ENCODE results near the gene FAF1.
"Not testable (repeated sequence)": the region's sequence is repeated elsewhere in the genome, so short reads cannot be mapped to it uniquely, and the experiment has no call there.

FAF1 gene

DNA sequence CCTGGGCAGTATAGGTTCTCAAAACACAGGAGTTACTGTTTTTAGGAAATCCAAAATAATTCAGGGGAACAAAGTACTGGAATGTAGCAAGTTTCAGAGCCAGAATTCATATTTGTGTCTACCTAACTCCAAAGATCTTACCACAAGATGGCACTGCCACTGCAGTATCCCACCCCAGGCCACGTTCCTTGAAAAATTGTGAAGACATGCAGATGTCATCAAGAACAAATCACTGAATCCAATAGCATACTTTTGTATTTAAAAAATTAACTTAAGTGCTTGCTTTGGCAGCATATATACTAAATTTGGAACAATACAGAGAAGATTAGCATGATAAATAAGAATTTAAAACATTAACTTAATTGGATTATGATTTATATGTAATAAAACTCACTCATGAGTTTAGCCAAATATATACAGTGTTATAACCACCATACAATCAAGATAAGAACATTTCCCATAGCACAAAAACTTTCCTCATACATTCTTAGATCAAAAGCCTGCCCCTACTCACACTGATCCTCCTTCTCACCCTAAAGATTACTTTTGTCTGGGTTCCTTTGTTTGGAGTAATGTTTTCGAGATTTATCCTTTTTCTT is 209.9 kb downstream of the FAF1 start:
- DNase-seq: peak; percentile 4 to 41

DNA sequence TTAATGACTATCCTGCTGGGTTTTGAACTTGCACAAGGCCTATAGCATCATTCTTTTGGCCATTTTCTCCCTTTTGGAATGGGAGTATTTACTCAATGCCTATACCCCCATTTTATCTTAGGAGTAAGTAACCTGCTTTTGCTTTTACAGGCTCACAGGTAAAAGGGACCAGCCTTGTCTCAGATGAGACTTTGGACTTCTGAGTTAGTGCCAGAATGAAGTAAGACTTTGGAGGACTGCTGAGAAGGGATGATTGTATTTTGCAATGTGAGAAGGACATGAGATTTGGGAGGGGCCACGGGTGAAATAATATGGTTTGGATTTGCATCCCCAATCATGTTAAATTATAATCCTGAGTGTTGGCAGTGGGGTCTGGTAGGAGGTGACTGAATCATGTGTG is 212.7 kb downstream of the FAF1 start:
- DNase-seq: no peak

DNA sequence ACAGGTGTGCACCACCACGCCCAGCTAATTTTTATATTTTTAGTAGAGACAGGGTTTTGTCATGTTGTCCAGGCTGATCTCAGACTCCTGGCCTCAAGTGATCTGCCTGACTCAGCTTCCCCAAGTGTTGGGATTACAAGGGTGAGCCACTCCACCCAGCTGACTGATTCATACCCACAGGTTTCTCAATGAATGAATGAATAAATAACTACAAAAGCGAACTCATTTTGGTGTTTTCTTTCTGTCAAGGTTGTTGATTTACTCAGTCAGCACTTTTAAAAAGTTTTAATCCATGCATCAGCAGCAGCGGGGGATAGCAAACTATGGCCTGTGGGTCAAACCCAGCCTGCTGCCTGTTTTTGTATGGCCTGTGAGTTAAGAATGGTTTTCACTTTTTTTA is 217.5 kb downstream of the FAF1 start:
- no peak for DNase-seq

DNA sequence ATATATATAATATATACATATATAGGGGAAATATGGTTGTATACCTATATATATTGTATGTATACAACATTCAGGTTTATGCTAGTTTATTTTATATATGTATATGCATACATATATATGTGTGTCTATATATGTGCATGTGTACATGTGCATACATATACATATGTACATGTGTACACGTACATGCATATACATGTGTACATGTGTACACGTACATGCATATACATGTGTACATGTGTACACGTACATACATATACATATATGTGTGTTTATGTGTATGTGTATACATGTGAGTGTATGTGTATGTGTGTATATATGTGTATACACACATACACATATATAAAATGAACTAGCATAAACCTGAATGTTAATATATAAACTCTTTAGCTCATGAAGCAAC is 220.9 kb downstream of the FAF1 start:
- DNase-seq: no peak

DNA sequence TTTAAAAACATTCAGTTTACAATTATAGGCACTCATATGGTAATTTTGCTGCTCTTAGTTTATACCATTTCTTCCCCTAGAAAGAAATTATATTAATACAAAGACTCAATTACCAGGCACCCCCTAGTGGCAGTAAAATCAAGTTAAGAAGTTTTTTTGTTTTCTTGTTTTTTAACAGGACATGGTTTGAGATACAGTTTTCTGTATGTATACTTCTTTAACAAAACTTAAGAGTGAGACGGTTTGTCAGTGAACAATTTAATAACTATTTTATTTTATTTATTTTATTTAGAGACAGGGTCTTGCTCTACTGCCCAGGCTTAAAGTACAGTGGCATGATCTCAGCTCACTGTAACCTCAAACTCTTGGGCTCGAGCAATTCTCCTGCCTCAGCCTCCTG is 224.6 kb downstream of the FAF1 start:
- no peak for DNase-seq

DNA sequence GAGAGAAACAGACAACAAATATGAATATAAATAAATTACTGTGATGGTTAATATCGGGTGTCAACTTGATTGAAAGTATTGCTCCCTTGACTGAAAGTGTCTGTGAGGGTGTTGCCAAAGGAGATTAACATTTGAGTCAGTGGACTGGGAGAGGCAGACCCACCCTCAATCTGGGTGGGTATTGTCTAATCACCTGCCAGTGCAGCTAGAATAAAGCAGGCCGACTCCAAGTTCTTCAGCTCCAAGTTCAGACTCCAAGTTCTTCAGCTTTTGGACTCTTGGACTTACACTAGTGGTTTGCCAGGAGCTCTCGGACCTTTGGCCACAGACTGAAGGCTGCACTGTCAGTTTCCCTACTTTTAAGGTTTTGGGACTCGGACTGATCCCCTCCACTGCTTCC is 232.5 kb downstream of the FAF1 start:
- DNase-seq: not testable (repeated sequence)

DNA sequence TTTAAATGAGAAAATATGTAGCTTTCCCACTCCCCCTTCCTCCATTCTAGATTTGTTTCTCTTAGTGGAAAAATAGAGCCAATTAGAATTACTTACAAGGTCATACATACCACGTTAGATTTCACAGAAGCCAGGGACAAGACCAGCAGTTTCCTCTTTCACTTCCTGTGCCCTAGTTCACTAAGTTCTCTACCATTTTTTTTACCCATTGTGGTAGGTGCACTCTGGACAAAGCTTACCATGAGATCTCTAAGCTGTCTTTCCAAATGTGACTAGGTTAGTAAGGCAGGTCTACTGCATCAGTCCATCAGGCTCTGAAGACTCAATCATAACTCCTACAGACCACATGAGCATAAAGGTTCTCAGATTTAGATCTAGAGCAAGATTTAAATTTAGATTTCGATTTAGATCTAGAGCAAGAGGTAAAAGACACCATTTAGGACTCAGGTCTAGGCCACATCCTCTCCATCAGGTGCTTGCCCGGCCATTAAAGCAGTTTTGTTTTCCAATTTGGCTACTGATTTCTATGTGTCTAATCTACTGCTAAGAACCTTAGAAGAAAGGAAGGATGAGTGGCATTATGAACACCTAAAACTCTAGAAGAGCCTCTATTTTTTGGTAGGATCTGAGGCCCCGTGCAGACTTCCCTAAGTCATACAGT is 235.3 kb downstream of the FAF1 start:
- DNase-seq: no peak

DNA sequence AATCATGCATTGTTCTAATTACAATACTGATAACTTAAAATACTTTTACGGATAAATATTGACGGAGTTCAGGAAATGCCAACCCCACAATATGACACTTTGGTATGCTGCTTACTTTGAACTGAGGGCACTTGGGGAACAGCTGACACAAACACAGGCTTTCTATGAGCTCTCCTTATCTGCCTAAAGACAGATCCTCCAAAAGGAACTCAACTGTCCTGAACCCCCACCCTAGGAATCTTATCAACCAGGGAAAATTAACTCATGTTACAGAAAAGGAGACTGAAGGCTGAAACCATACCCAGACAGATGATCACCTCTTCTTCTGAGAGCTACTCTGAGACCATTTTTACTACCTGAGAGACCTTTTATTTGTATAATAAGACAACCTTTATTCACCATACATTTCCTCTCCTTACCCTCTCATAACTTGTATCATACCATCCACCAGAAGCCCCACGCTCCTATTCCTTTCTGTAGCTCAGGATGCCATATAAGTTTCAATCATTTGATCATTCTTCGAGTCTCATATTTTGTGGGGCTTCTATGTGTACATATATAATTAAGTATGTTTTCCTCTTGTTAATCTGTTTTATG is 239.5 kb downstream of the FAF1 start:
- DNase-seq: no peak

DNA sequence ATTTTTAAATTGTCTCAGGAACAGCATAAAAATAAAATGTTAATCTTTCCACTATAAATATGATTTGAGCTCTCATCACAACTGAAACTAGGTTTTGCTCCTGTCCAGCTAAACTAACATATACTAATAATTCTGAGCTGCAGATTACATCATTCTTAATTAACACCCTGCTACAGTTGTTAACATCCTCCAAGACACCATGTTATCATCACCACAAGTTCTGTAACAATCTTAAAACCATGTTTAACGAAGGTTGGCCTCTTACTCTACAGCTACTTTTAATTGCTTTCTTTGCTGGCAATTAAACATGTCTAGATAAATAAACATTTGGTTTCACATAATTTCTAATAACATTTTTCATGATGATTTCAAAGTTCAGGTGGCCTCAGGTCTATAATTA is 240.9 kb downstream of the FAF1 start:
- DNase-seq: no peak

DNA sequence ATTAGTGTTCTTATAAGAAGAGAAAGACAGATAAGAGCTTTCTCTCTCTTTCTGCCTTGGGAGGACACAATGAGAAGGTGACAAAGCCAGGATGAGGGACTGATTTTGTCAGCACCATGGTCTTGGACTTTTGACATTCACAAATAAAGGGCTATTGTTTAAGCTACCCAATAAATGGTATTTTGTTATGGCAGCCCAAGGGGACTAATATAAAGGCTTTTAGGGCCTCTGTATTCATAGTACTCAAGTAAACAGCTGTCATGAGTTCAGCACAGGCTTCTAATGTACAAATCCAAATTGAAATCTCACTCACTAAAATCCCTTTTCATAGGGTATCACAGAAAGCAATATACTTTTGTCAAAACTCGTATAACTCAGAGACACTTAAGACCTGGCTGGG is 242.7 kb downstream of the FAF1 start:
- DNase-seq: peak in 1 of 2 donors; percentile 33

DNA sequence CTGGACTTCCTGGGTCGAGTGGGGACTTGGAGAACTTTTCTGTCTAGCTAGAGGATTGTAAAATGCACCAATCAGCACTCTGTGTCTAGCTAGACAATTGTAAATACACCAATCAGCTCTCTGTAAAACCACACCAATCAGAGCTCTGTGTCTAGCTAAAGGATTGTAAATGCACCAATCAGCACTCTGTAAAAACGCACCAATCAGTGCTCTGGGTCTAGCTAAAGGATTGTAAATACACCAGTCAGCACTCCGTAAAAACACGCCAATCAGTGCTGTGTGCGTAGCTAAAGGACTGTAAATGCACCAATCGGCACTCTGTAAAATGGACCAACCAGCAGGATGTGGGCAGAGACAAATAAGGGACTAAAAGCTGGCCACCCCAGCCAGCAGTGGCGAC is 243.6 kb downstream of the FAF1 start:
- DNase-seq: not testable (repeated sequence)

DNA sequence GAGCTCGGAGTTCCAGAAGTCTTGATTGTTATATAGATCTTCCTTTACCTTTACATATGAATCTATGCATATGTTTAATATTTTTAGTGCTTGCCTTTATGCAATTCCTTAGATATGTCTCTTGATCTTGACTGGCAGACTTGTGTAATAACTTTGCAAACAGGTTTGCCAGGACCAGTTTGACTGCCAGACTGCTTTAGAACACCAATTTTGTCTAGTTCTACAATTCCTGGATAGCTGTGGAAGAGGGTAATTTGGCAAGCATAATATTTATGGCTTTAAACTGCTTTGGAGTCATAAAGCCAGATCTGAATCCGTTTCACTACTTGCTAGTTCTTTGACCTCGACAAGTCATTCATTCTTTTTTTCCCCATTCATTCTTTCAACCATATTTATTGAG is 250.0 kb downstream of the FAF1 start:
- DNase-seq: no peak

DNA sequence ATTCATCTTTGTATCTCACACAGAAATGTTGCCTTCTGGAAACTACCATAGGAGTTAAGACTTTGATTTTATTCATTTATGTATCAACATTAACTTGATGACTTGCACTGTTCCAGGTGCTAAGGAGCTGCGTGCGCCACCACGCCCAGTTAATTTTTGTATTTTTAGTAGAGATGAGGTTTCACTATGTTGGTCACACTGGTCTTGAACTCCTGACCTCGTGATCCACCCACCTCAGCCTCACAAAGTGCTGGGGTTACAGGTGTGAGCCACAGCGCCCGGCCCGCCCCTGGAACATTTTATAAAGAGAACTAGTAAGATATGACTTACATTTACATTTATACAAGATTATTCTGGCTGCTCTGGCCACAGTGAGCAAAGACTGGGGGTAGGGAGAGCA is 252.2 kb downstream of the FAF1 start:
- DNase-seq: no peak

DNA sequence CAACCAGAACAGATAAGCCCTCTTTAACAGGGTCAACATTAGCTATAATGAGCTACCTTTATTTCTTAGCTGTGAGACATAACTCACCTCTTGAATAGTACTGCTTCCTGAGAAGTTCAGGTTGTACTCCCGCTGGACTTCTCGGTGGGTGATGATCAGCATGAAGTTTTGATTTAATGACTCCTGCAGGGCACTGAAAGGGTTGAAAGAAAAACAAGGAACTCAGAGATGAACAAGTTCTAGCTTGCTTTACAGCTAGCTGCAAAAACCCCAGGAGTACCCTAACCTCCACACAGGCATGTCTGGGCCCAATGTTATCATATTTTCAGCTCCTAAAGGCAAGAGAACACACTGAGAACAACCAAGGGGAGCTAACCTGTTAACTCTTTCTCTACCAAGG is 254.4 kb downstream of the FAF1 start:
- no peak for DNase-seq

DNA sequence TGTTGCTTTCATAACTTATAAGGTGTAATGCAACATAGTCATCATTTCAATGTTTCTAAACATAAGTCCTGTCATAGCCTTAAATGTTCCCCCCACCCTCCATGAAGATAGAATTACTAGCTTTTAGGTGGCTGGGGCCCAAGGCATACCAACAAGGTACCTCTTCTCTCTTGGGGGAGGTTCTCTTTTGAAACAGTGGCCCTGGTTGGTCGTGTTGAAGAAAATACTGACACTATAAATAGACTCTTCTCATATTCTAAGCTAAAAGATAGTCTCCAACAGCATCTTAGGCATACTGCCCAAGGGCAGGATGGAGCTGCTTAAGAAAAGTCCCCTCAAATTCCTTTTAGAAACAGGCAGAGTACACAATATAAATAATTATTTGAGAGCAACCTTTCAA is 255.0 kb downstream of the FAF1 start:
- DNase-seq: no peak

DNA sequence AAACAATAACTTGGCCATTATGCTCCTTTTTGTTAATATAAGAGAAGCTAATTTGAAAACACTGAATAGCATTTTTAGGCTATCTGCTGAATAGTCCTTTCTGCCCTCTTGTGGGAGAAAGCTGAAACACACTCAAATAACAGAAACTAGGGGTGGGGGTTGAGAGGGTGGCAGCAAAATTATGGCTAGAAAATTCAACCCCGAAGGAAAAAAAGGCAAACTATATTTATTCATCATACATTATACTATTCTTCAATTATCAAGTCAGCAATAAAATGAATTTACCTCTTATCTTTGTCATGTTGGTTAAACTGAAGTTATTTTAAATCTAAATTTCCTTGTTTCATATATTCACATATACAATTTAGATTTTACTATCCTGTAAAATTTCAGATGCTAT is 255.9 kb downstream of the FAF1 start:
- peak in 1 of 2 donors; percentile 85 for DNase-seq

DNA sequence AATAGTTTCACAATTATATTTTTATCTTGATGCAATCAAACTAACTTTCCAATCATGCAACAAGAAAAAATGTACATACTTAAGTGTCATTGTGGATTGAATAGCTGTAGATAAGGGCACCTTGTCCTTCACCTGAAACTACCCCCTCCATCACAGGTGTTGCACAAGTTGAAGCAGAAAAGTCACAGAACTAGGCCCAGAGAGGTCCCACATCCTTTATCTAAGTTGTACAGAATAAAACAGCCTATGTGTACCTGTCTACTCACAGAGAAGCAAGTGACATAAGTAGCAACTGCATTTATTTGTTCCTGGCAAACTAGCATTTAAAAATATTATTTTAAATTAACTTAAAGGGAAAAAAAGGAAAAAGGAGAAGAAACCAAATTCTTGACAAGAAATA is 256.8 kb downstream of the FAF1 start:
- DNase-seq: no peak

DNA sequence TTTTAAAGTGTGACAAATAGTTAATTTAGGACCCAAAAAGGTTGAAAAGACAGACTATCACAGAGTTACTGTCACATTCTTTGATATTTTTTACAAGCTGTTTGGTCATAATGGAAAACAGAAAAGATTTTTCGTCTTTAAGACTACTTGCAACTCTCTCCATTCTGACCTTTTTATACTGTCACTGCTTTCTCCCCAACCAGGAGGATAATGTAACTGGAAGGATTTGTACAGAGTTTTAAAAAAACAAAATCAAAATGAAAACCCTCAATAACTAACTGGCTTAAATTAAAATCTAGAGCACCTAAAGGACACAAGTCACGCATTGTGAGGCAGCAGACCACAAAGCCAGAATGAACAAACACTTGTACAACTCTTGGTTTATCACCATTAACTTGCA is 257.7 kb downstream of the FAF1 start:
- no peak for DNase-seq

DNA sequence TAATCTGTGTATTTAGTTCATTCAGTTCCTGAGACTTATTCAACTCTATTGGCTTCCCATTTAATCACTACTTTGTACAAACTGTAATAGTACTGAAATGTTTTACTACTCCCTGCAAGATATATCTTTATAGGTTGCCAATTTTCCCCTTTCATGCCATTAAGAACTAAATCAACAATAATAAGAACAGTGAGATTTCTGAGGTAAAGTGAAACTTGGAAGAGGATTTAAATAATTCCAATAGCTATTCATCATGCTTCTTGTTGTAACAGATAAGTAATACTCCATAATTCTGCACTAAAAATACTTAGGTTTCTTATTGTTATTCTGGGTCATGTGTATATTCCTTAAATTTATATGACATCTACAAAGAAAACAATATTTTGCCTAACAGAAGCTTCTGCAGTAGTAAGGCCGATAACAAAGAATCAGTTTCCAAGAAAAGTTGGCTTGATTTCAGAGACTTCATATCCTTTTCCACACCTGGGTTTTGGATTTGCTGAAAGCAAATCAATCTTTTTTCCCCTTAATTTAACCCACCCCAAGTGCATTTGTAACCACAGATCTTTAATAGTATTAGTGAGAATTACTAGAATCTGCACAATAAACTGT is 258.3 kb downstream of the FAF1 start:
- DNase-seq: no peak

DNA sequence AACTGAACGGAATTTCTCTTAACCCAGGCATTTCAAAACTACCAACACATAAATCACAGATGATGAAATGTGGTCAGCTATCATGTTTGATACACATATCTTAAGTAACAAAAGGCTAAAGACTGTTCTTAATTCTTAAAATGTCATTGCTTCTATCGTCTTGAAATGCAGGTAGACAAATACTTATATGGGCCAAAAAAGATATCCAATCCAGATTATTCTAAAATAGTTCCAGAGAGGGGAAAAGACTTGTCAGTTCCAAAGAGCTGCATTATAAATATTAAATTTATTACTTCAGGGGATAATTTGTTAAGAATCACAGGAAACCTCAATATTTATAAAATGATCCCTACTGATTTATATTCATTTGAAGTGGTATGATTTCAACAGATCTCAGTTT is 259.4 kb downstream of the FAF1 start:
- DNase-seq: no peak

DNA sequence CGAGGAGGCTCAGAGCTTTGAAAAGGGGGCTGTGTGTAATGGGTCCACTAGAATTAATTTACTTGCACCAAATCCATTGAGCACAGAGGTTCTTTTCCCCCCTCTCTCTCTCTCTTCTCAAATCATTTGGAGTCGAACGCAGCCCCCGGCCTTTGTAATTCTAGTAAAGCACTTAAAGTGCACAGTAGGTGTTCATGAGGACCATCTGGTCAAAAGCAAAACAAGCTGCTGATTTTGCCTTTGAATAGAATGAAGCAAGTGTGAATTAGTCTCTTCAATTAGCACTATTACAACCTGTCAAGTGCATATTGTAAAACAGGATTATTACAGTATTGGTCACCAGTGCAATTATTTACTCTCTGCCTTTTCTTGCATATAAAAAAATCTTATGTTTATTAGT is 259.9 kb downstream of the FAF1 start:
- no peak for DNase-seq

DNA sequence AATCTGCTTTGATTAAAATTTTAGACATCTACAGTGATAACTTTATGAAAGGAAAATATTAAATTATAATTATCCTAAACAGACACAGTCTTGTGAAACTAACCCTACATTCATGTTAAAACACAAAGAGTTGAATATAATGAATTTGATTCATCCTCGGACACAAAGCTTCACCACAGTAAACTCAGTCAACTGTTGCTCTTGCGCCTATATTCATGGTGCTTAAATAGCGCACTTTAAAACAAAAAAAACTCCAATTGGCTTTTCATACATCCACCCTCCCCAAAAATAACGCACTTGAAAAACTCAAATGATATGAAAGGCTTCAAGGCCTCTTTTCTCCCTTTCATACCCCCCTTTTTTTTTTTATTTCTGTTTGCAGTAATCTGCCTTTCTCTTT is 260.3 kb downstream of the FAF1 start:
- peak in 1 of 2 donors; percentile 69 for DNase-seq

DNA sequence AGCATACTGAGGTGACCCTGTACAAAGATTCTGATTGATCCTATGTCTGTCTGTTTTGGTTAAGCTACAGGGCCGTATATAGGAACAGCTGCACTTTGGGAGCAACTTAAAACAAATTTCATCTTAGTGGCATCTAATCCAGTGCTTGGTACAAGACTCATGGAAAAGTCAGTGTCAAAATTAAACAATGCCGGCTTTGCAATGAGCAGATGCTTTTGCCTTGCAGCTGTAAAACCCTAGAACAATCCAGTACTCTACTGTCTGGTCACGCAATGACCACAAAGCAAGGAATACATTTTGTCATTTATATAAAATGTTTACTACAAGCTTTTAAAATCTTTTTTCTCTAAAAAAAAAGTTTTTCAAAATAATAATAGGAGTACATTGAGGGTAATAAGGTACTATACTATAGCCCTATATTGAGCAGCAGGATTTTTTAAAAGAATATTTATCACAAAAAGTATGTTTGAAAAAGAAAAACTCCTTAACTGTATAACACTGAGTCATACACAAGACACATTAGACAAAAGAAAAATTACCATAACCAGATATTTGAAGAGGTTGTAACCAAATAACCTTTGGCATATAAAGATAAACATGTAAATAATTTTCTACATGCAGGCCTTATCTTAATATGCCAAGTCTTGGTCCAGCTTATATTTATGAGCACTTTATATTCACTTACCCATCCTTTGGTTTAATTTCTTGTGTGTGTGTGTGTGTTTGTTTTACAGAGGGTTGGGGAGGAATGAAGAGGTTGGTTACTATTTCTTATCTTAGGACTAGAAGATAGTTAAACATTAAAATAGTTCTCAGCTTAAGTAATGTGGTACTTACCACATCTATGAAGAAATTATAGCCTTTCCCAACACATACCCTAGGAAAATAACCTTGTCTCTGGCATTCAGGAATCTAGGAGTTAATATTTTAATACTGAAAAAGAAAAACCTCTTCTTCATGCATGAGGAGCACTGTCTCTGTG is 262.3 kb downstream of the FAF1 start:
- DNase-seq: peak; percentile 43 to 89
